ENCODE measurements around the gene B4GAT1. TPM values are rescaled to one million over a fixed set of nuclear protein-coding genes. Genes with fewer than 3 reads are reported as not detected.

Gene B4GAT1
- polyA plus RNA-seq, 3 donors from 2014 or later, result 7.0 to 11.1 (median 7.4) TPM

DNA sequence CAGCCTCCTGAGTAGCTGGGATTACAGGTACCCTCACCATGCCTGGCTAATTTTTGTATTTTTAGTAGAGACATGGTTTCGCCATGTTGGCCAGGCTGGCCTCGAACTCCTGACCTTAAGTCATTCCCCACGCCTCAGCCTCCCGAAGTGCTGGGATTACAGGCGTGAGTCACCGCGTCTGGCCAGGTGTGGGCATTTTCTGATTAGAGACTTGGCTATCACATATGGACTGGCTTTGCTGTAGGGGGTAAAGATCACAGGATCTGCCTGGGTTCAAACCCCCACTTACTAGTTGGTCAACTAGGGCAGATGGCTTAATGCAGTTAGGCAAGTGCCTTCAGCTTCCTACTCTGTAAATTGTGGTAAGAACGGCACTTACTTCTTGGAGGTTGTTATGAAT, 37.1 kb downstream of the B4GAT1 start:
- Mint-ChIP-seq H3K4me3 (no peak overlapping the region), H3K4me1 (peaks cover 11% of the 10 kb centered on the region in 2 donors), H3K27me3 (ENCODE audit: low read depth in 3 of 3) (peaks cover 8 to 11% (median 9%) of the 10 kb centered on the region in 3 donors), H3K9me3 (no peaks in the 10 kb centered on the region), H3K36me3 (no peaks in the 10 kb centered on the region), H3K27ac (no peak overlapping the region)
- no peak for DNase-seq

DNA sequence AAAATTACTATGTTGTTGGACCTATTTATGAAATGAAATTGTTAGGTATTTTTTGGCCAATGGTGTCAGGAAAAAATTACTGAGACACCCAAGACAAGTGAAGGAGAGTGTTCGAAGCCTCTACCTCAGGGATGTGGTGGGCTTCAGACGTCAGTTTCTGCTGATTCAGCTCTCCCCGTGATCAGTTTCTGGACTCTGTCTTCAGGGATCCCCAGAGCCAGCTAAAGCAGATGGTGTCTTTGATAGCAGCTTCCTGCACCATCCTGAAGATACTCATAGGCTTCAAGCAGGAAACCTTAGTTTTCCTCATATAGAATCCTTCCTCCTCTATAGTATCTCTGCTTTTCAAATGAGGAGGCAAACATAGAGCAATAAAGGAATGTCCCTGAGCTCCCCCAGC, 38.0 kb downstream of the B4GAT1 start:
- Mint-ChIP-seq H3K9me3 (no peaks in the 10 kb centered on the region), H3K36me3 (no peaks in the 10 kb centered on the region), H3K27ac (no peak overlapping the region), H3K4me1 (peaks cover 10 to 11% of the 10 kb centered on the region in 2 donors), H3K27me3 (ENCODE audit: low read depth in 3 of 3) (peaks cover 7 to 12% (median 9%) of the 10 kb centered on the region in 3 donors), H3K4me3 (no peak overlapping the region)
- DNase-seq, result no peak

DNA sequence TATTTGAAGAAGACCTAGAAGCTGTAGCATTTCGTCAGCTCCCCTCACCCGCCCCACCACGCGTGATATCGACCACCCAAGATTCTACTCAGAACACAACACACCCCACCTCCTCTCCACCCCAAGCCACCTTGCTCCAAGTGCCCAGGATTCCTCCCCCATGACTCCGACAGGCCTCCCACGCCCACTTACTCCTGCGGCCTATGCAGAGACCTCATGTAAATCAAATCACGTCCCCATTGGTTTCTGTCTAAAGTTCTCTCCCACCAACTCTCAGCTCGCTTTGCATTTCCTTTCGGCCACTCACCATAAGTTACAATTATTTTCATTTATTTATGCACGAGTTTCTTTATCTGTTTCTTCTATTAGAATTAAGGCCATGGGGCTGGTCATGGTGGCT, 44.8 kb downstream of the B4GAT1 start:
- Mint-ChIP-seq H3K27ac (no peak overlapping the region), H3K4me1 (no peaks in the 10 kb centered on the region), H3K27me3 (ENCODE audit: low read depth in 3 of 3) (peaks cover 0 to 7% (median 4%) of the 10 kb centered on the region in 3 donors), H3K4me3 (no peak overlapping the region), H3K36me3 (peaks cover 0 to 3% (median 0%) of the 10 kb centered on the region in 3 donors), H3K9me3 (no peaks in the 10 kb centered on the region)
- DNase-seq, result no peak

DNA sequence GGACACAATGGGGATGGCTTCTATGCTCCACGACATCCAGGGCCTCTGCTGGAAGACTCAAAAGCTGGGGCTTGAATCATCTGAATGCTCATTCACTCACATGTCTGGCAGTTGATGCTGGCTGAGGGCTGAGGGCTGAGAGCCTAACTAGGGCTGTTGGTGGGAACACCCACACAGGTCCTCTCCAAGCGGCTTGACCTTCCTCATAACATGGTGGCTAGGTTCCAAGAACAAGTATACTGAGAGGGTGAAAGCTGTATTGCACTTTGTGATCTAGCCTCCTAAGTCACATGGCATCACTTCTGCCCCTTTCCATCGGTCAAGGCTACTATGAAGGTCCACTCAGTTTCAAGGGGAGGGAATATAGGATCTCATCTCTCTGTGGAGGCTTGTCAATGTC, 48.2 kb downstream of the B4GAT1 start:
- Mint-ChIP-seq H3K4me3 (no peak overlapping the region), H3K27me3 (ENCODE audit: low read depth in 3 of 3) (peaks cover 1 to 4% (median 2%) of the 10 kb centered on the region in 3 donors), H3K36me3 (peaks cover 0 to 3% (median 0%) of the 10 kb centered on the region in 3 donors), H3K27ac (no peak overlapping the region), H3K4me1 (no peaks in the 10 kb centered on the region), H3K9me3 (peaks cover 0 to 2% (median 0%) of the 10 kb centered on the region in 6 donors)
- no peak for DNase-seq

DNA sequence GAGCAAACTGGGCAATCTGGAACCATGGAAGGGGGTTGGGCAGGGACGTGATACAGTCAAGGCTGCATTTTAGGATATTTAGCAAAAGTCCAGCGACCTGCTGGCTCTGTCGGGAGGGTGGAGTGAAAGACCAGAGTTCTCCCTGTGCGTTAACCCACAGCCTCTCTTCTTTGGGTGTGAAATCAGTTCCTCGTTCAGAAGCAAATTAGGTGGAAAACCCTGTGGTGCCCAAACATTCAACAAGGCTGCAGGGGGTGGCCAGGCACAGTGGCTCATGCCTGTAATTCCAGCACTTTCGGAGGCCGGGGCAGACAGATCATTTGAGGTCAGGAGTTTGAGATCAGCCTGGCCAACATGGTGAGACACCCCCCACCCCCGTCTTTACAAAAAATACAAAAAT, 49.8 kb downstream of the B4GAT1 start:
- no peak for DNase-seq
- Mint-ChIP-seq H3K27me3 (ENCODE audit: low read depth in 3 of 3) (peaks cover 4 to 7% (median 6%) of the 10 kb centered on the region in 3 donors), H3K4me1 (peaks cover 0 to 4% of the 10 kb centered on the region in 2 donors), H3K27ac (no peak overlapping the region), H3K9me3 (peaks cover 0 to 2% (median 0%) of the 10 kb centered on the region in 6 donors), H3K36me3 (peaks cover 0 to 3% (median under 1%) of the 10 kb centered on the region in 3 donors), H3K4me3 (no peak overlapping the region)

Other genes starting within 250 kb of the B4GAT1 start
- gene KLC2, start 89.9 kb downstream of the B4GAT1 start, polyA plus RNA-seq, result 1 to 10 TPM; 1.6 to 7.1 (median 3.9) TPM
- 10 to 100 TPM; 22.9 to 33.2 (median 25.8) TPM for gene RAB1B, start 79.0 kb downstream of the B4GAT1 start, polyA plus RNA-seq
- gene CNIH2, start 69.5 kb downstream of the B4GAT1 start, polyA plus RNA-seq, result not detected
- gene YIF1A, start 58.5 kb downstream of the B4GAT1 start, polyA plus RNA-seq, result 10 to 100 TPM; 55.7 to 85.2 (median 62.1) TPM
- gene TMEM151A, start 55.7 kb downstream of the B4GAT1 start, polyA plus RNA-seq, result not detected
- not detected for gene CD248, start 30.6 kb downstream of the B4GAT1 start, polyA plus RNA-seq
- under 1 TPM in 2 of 3 donors, not detected in 1; 0.17 to 0.20 TPM for gene RIN1, start 11.2 kb downstream of the B4GAT1 start, polyA plus RNA-seq
- gene BRMS1, start 2.5 kb downstream of the B4GAT1 start, polyA plus RNA-seq, result 10 to 100 TPM; 69.3 to 79.8 (median 76.3) TPM
- gene SLC29A2, start 24.1 kb upstream of the B4GAT1 start, polyA plus RNA-seq, result under 1 TPM in 2 of 3 donors, not detected in 1; 0.21 to 0.32 TPM
- not detected for gene NPAS4, start 73.4 kb upstream of the B4GAT1 start, polyA plus RNA-seq
- 100 to 1,000 TPM in 1 of 3 donors, 10 to 100 TPM in 2; 53.6 to 118 (median 88.6) TPM for gene MRPL11, start 91.2 kb upstream of the B4GAT1 start, polyA plus RNA-seq
- 1 to 10 TPM; 1.6 to 3.2 (median 1.7) TPM for gene PELI3, start 119.3 kb upstream of the B4GAT1 start, polyA plus RNA-seq
- gene DPP3, start 132.8 kb upstream of the B4GAT1 start, polyA plus RNA-seq, result 10 to 100 TPM; 44.5 to 54.2 (median 47.6) TPM
- 1 to 10 TPM; 5.3 to 8.3 (median 6.2) TPM for gene BBS1, start 163.0 kb upstream of the B4GAT1 start, polyA plus RNA-seq
- gene ZDHHC24, start 198.4 kb upstream of the B4GAT1 start, polyA plus RNA-seq, result 10 to 100 TPM; 19.8 to 28.0 (median 24.7) TPM
- gene ACTN3, start 199.3 kb upstream of the B4GAT1 start, polyA plus RNA-seq, result under 1 TPM in 1 of 3 donors, not detected in 2; 0.07 TPM
- 10 to 100 TPM; 24.2 to 56.7 (median 48.8) TPM for gene CTSF, start 221.0 kb upstream of the B4GAT1 start, polyA plus RNA-seq
- not detected for gene CCDC87, start 245.4 kb upstream of the B4GAT1 start, polyA plus RNA-seq
- 10 to 100 TPM; 34.3 to 52.8 (median 41.7) TPM for gene CCS, start 245.6 kb upstream of the B4GAT1 start, polyA plus RNA-seq